Measurements from ENCODE around the gene RGS12.

- no peak for TF ChIP-seq EZH2 (IDR thresholded peaks at IDR 0.05; ENCODE audit: insufficient read depth, low read length)
- TF ChIP-seq CTCF (IDR thresholded peaks at IDR 0.05; ENCODE audit: insufficient read depth, low read depth, low read length) = no peak
Observed at GRCh38 chr4:3254302-3255131, 38.3 kb upstream of the RGS12 start.
